SK-N-SH (cell line): ENCODE data around the gene SVIL.

ENCODE experiments used
- CTCF ChIP-seq: fragments of 200-600 bp; sonication (generic); IDR thresholded peaks from 2 replicates; pipeline ENCODE4 v1.6.1; 2017; ENCODE audit warnings: antibody characterized with exemption, mild to moderate bottlenecking, moderate library complexity
- FOXJ3 ChIP-seq: sonication (generic); formaldehyde crosslinking; IDR thresholded peaks from 2 replicates; pipeline ENCODE4 v1.5.1; 2020; ENCODE audit warnings: mild to moderate bottlenecking, missing genetic modification reagents
- FOXM1 ChIP-seq: IDR thresholded peaks from 2 replicates; pipeline ENCODE4 v1.4.0; 2012; ENCODE audit warnings: low read depth, mild to moderate bottlenecking
- GABPA ChIP-seq: IDR thresholded peaks from 2 replicates; pipeline ENCODE4 v1.4.0; 2012; ENCODE audit warnings: low read depth, mild to moderate bottlenecking
- GATA2 ChIP-seq: sonication (generic); formaldehyde crosslinking; IDR thresholded peaks from 2 replicates; pipeline ENCODE4 v1.5.0; 2020; ENCODE audit warnings: mild to moderate bottlenecking, missing genetic modification reagents
- JUND ChIP-seq: IDR thresholded peaks from 2 replicates; pipeline ENCODE4 v1.4.0; 2012
- MXI1 ChIP-seq: IDR thresholded peaks from 2 replicates; pipeline ENCODE4 v1.6.1; 2012; ENCODE audit warnings: mild to moderate bottlenecking, low read depth, low read length, improper control_type of control experiment
- POLR2AphosphoS5 ChIP-seq: IDR thresholded peaks from 2 replicates; pipeline ENCODE4 v1.6.1; 2012; ENCODE audit warnings: low read depth, low read length
- RFX5 ChIP-seq: IDR thresholded peaks from 2 replicates; pipeline ENCODE4 v1.6.1; 2012; ENCODE audit warnings: mild to moderate bottlenecking, improper control_type of control experiment, low read length
- SIN3A ChIP-seq: IDR thresholded peaks from 2 replicates; pipeline ENCODE4 v1.6.1; 2012; ENCODE audit warnings: low read depth, mild to moderate bottlenecking, low read length, moderate library complexity, borderline replicate concordance
- SMC3 ChIP-seq: IDR thresholded peaks from 2 replicates; pipeline ENCODE4 v1.6.1; 2012; ENCODE audit warnings: low read depth, low read length, improper control_type of control experiment
- YY1 ChIP-seq: IDR thresholded peaks from 2 replicates; pipeline ENCODE4 v1.4.0; 2012; ENCODE audit warnings: low read depth, mild to moderate bottlenecking

DNA sequence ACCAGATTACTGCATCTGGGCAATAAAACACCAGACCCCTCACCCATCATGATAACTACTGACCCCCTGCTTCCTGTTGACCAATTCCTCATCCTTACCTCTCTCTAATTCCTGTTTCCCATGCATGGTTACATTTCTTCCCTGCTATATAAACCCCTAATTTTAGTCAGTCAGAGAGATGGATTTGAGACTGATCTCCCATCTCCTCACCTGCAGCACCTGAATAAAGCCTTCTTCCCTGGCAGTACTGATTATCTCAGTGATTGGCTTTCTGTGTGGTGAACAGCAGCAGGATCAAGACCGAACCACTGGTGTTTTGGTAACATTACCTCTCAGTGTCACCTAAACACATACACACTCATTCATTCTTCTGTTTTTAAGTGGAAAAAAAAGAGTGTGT is 41.2 kb upstream of the SVIL start:
- TF ChIP-seq CTCF (no peak), SIN3A (no peak), YY1 (no peak), POLR2AphosphoS5 (no peak), JUND (no peak), GABPA (no peak), SMC3 (no peak), RFX5 (no peak), FOXM1 (no peak), FOXJ3 (CRISPR knock-in tag) (no peak), MXI1 (no peak), GATA2 (CRISPR knock-in tag) (no peak)
